Inflammatory macrophage treated with lipopolysaccharide for 1 hour (primary cell): ENCODE results near the gene UTS2R.
"Not testable (repeated sequence)": the region's sequence is repeated elsewhere in the genome, so short reads cannot be mapped to it uniquely, and the experiment has no call there.

Source experiments
- DNase-seq, 2 donors: peaks; one replicate each; pipeline ENCODE4 v3.0.0-alpha.2; 2020 to 2022

Gene UTS2R

DNA sequence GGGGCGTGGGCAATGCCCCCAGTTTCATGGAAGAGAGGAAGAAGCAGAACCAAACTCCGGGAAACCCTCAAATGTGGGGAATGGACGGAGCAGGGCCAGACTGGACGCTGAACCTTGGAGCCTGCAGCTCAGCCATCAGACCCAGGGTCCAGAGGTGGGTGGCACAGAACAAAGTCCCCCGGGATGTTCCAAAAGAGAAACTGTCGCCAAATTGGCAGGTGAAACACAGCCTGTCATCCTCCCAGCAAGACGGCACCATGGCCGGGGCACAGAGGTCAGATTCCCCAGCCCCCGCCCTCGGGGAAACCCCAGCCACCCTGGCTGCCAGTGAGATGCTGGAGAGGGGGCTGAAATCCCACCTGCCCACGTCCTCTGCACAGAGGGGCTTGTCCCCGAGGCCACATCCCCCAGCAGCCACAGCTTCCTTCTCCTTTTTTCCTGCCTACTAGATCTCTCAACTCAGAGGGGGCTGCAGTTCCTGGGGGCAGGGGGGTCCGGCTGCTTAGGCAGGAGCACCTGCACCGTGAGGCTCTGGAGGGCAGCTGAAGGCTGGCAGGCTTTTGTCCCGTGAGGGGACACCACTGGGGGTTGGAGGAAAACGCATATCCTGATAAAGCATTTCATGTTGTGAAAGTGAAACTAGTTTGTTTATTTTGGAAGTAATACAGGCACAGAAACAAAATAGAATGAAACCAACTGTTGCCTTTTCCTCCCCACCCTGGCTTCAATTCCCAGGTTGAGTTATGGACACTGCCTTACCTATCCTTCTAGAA is 36.8 kb upstream of the UTS2R start:
- DNase-seq: peak in 1 of 2 donors; percentile 31

DNA sequence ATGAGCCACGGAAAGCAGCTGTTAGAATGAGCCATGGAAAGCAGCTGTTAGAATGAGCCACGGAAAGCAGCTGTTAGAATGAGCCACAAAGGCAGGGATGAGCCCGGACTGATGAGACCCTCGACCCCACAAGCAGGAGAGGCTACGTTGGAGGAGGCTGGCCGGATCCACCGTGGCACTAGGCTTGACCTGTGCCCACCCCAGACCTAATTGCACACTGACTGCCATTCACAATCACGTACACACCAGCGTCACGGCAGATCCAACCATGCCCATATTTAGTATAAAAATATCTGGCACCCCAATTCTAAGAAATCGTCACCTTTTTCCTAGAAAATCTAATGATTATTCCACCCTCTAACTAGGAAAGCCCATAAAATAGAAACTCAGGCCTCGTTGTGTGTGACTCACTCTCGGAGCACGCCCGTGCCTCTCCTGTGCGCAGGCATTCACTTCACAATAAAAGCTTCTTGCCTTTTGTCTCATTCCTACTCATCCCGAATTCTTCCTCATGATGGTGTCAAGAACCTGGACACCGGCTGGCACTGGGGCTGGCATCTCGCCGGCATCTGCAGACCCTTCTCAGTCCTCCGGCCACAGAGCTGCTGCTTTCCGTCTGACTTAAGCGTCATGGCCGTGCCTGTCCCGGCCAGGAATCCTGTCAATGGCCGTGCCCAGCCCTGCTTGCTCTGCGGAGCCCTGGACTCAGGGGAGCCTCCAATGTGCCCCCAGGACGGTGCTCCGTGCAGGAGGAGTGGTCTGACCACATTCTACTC is 32.5 kb upstream of the UTS2R start:
- no peak for DNase-seq

DNA sequence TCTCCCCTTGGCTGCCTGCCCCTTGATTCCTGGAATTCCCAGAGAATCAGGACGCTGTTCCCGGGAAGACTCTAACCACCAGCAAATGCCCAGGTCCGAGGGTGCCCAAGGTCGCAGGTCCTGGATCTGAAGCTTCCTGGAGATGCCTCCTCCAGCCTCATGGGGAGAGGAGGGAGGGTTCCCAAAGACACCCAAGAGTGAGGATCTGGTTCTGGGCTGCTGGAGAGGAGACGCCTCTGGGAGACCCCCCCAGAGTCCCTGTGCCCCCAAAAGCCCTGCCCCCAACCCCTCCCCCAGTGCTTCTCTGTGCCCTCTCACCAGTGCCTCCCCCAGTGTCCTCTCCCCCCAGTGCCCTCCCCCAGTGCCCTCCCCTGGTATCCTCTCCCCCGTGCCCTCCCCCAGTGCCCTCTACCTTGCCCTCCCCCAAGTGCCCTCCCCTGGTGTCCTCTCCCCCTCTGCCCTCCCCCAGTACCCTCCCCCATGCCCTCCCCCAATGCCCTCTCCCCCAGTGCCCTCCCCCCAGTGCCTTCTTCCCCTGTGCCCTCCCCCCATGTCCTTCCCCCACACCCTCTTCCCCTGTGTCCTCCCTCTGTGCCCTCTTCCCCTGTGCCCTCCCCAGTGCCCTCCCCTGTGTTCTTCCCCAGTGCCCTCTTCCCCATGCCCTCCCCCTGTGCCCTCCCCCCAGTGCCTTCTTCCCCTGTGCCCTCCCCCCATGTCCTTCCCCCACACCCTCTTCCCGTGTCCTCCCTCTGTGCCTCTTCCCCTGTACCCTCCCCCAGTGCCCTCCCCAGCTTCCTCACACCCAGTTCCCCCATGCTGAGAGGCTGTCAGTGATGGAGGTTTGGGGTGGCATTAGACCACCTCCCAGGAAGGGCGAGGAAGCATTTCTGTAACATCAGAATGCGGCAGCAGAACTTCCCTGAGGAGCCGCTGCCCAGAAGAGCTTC is 31.7 kb upstream of the UTS2R start:
- DNase-seq: no peak

GRCh38 chr17:82342361-82343079 is 29.0 kb upstream of the UTS2R start:
- no peak for DNase-seq

DNA sequence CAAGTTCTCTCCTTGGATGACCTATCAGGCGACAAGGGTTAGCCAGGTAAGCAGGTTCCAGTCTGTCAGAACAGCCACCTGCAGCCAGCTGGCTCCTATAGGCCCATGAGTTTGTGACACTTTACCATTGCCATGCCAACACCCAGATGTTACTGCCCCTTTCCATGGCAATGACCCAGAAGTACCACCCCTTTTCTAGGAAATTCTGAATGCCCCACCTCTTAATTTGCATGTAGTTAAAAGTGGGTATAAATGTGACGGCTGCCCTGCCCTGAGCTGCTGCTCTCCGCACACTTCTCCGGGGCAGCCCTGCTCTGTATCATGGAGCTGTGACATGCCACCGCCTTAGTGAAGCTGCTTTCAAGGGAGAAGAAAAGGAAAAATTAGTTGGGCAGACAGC is 28.0 kb upstream of the UTS2R start:
- no peak for DNase-seq

GRCh38 chr17:82344175-82344907 is 27.2 kb upstream of the UTS2R start:
- DNase-seq: no peak

- DNase-seq: no peak
Measured at GRCh38 chr17:82345151-82345976, 26.2 kb upstream of the UTS2R start.

DNA sequence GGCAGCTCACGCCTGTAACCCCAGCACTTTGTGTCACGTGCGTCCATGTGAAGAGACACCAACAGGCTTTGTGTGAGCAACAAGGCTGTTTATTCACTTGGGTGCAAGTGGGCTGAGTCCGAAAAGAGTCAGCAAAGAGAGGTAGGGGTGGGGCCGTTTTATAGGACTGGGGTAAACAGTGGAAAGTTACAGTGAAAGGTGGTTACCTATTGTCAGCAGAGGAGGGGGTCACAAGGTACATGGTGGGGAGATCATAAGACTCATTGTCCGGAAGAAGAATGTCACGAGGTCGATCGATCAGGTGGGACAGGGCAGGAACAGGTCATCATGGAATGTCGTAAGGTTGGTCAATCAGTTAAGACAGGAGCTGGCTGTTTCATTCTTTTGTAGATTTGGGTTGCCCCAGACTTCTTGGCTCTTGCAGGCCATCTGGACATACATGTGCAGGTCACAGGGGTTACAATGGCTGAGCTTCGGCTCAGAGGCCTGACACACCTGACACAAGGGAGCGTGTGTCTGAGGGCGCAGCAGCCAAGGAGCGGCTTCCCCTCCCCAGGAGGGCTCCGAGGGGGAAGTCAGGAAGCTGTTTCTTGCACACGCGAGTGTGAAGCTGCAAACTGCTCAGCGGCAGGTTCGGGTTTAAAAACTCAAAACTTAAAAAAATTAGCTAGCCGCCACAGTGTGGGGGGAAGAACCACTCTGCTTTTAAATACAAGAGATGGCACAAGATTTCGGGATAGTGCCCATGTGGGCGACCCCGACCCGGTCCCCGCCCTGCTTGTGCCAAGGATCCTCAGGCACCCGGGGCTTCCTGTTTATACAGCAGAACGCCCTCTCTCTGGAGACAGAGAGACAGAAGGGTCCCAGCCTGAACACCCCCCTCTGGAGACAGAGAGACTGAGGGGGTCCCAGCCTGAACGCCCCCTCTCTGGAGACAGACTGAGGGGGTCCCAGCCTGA is 24.9 kb upstream of the UTS2R start:
- no peak for DNase-seq

GRCh38 chr17:82347994-82348393 is 23.6 kb upstream of the UTS2R start:
- not testable (repeated sequence) for DNase-seq

DNA sequence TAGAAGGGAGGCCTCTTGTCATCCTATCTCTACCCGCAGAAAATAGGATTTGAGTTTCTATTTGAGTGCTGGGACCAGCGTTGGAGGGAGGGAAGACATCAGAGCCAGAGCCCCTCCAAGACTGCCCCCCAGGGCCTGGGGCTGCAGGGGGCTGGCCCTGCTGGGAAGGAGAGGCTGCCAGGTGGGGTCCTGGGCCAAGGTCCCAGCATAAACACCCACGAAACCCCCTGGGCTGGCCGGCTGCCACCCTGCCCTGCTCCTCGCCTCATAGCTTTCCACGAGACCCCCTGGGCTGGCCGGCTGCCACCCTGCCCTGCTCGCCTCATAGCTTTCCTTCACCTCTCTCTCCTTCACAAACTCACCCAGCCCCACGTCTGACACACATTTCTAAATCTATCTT is 23.1 kb upstream of the UTS2R start:
- DNase-seq: no peak

GRCh38 chr17:82348866-82349265 is 22.7 kb upstream of the UTS2R start:
- DNase-seq: no peak

GRCh38 chr17:82349287-82349701 is 22.3 kb upstream of the UTS2R start:
- no peak for DNase-seq

DNA sequence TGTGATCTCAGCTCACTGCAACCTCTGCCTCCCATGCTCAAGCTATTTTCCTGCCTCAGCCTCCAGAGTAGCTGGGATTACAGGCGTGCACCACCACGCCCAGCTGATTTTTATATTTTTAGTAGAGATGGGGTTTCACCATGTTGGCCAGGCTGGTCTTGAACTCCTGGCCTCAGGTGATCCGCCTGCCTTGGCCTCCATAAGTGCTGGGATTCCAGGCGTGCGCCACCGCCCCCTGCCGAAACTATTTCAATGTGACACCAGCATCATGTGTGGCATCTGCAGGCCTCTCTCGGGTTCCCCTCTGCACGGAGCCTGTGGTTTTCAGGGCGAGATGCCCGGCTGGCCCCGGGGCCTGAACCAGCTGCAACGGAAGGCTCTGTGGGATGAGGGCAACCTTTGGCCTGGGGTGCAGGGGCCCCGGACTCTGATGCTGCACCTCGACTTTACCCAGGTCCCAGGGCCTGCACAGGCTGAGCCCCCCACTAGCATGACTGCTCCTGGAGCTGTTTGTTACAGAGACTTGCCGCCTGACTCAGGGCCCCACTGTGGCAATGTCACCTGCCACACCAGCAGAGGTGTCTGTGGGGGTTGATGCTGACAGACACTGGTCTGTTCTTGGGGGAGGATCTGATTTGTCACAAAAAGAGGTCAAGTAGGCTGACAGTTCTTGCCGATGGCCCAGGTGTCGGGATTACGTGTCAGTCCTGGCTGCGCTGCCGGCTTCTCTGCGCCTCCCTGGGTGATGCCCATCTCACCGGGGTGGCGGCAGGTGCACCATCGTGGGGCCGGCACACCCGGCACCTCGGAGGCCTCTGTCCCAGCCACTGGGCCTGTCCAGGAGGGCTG is 21.2 kb upstream of the UTS2R start:
- peak; percentile 17 to 48 for DNase-seq

DNA sequence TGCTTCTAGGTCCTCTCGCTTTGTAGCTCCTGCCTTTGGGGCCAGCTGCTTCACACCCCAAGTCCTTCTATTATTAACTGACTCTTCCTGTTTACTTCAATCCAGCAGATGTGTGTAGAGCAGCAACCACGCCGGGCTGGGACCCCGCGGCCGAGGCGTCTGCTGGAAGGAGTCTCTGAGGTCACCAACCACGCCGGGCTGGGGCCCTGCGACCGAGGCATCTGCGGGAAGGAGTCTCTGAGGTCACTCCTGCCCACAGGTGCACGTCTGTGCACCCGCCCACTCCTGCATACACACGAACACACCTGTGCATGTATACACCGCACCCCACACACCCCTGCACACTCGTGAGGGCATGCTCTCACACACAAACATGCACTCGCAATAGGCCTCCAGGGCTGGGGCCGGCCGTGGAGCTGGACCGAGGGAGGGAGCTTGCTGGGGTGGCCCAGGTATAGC is 20.3 kb upstream of the UTS2R start:
- no peak for DNase-seq

- DNase-seq: peak; percentile 62 to 96
Measured at GRCh38 chr17:82351713-82352488, 19.7 kb upstream of the UTS2R start.

- DNase-seq: no peak
Measured at GRCh38 chr17:82353484-82353883, 18.1 kb upstream of the UTS2R start.

DNA sequence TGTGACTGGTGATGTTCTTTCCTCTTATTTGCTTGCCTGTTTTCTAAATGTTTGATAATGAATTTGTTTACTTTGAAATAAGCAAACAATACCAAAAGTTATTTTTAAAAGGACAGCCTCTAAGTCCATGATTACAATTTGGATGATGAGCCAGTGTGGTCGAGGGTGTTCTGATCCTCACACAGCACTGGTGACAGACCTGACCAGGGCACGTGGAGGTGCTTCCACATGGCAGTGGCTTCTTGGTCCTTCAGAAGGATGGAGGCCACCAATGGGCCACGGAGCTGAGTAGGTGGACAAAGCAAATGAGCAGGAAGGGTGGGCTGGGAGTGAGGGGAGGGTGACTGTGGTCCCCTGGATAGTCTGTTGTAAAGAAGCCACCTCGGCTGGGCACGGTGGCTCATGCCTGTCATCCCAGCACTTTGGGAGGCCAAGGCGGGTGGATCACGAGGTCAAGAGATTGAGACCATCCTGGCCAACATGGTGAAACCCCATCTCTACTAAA is 16.7 kb upstream of the UTS2R start:
- no peak for DNase-seq
